Measurements from ENCODE around the gene RAMP1.

Gene RAMP1

DNA sequence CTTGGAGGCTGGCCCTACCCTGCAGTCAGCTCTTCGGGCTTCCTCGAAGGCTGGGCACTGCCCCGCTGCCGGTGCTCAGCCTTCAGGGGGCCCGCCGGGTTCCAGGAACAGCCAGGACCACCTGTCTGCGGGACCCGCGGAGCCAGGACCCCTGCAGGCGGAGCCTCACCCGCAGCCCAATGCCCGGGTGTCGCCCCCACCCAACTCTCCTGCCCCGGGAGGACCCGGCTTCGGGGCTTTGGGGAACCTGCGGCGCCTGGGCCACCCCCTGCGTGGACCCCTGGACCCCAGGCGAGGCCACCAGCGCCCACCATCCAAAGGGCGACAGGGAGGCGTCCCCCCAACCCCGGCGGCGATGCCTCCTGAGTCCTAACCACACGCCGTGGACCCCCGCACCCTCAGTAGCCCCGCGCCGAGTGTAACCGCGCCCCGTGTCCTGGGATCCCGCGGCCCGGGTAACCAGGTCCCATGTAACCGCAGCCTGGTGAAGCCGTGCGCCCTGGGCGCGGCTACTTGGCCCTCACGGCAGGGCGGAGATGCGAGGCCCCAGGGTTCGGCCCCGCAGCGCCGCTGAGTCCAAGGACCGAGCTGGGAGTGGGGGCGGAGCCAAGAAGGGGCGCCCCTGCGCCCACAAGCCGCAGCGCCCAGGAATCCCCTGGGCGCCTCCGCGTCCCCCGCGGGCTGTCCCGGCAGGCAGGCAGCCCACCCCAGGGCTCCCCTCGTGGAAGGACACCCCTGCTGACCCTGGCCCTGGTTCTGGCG is 96.4 kb downstream of the RAMP1 start:
- no peak for DNase-seq

DNA sequence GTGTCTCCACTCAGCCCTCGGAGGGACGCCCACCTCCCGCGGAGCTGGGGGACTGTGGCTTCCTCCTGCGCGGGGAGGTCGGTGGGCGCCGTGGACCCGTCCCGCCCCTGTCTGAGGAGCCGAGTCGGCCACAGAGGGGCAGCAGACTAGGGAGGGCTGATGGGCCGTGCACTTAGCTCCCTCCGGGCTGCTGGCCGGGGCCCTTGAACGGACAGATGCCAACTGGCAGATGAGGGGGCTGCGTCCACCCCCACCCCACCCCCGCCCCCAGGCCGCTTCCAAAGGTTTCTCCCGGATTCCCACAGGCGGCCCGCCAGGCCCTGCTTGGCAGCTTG is 96.9 kb downstream of the RAMP1 start:
- DNase-seq: no peak

DNA sequence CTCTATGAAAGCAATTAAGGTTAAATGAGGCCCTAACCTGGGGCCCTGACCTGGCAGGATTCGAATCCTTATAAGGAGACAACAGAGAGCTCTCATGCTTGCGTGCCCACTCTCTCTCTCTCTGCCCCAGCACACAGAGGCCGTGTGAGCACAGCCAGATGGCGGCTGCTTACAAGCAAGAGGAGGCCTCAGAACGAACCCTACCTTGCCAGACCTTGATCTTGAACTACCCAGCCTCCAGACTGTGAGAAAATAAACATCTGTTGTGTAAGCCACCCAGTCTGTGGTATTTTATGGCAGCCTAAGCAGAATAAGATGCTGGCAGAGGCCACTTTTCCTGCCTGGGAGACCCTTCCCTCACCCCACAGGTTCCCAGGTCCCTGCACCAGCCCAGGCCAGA is 102.2 kb downstream of the RAMP1 start:
- DNase-seq: no peak

Data from effector CD4-positive, alpha-beta T cell (primary cell).